ENCODE data around the gene GMDS.
A peak's percentile ranks its signal among the peaks of the same experiment; 100 is the strongest.

The GMDS gene

DNA sequence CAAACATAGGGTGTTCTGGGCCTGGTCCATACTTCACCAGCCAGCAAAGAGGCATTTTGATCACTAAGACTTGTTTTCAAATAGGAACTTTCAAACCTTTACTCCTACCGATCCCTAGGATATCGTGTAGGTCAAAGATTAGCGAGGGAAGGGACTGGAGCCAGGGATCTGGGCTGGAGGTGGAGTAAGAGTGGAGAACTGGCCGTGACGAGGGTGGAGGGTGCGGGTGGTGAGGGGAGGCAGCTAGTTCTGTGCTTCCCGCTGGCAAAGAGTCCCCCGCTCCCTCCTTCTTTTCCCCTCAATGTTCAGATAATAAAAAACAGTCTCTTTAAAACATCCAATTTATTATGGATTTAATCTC lies 446.5 kb downstream of the GMDS start:
- no peak for DNase-seq (ENCODE audit: low spot score)
- in situ Hi-C loops (cut with MboI; ENCODE audit: low sequenced_read_pairs, unreplicated experiment), result no loop called here
- TF ChIP-seq, protein P1, sequence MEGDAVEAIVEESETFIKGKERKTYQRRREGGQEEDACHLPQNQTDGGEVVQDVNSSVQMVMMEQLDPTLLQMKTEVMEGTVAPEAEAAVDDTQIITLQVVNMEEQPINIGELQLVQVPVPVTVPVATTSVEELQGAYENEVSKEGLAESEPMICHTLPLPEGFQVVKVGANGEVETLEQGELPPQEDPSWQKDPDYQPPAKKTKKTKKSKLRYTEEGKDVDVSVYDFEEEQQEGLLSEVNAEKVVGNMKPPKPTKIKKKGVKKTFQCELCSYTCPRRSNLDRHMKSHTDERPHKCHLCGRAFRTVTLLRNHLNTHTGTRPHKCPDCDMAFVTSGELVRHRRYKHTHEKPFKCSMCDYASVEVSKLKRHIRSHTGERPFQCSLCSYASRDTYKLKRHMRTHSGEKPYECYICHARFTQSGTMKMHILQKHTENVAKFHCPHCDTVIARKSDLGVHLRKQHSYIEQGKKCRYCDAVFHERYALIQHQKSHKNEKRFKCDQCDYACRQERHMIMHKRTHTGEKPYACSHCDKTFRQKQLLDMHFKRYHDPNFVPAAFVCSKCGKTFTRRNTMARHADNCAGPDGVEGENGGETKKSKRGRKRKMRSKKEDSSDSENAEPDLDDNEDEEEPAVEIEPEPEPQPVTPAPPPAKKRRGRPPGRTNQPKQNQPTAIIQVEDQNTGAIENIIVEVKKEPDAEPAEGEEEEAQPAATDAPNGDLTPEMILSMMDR (IDR thresholded peaks at IDR 0.05; ENCODE audit: borderline replicate concordance, control extremely low read depth, extremely low read depth, insufficient read depth, missing control alignments), result no peak

DNA sequence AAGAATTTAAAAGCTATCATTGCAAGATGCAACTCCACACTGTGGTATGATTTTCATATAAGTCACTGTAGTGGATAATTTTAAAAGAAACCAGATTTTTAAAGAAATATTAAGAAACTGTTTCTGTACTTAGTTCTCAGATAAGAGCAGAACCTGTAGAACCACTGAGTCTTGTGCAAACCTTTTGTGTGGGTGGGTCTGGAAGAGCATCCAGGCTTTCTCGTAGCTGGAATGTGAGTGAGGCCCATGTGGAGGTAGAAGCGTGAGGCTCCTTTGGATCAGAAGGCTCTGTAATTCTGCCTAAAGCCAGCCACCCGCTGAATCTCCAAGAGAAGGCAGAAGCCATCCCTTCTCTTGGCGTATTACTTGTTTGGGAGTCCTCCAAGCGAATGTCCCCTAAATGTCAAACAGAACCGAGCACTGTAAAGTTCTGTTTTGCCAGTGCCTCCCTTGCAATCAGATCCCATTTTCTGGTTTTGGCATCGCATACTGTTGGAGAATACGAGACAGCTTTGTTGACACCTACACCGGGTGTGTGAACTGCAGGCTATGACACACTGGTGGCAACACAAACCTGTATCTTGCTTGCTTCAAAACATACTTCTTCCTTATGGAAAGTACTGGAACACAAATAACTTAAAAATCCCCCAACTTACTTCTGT lies 447.0 kb downstream of the GMDS start:
- in situ Hi-C loops (cut with MboI; ENCODE audit: low sequenced_read_pairs, unreplicated experiment), result no loop called here
- TF ChIP-seq, protein P1 (IDR thresholded peaks at IDR 0.05; ENCODE audit: borderline replicate concordance, control extremely low read depth, extremely low read depth, insufficient read depth, missing control alignments), result no peak
- DNase-seq (ENCODE audit: low spot score), result no peak

DNA sequence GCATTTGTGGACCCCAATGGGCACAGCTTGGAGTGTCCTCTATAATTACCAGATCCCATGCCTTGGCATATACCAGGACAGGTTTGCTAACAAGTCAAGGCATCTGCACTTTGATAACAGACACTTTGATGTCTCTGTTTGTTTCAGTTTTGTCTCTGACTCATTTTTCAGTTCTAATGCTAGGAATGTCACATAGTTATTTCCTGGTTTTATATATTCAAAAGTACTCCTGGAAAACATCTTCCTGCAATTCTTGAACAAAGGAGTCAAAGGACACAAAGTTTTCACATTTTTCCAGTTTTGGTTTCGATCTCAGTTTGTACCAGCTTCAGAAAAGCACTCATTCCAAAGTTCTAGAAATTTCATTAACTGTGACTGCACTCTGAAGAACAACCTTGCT lies 447.6 kb downstream of the GMDS start:
- in situ Hi-C loops (cut with MboI; ENCODE audit: low sequenced_read_pairs, unreplicated experiment), result no loop called here
- DNase-seq (ENCODE audit: low spot score), result no peak
- TF ChIP-seq, protein P1 (IDR thresholded peaks at IDR 0.05; ENCODE audit: borderline replicate concordance, control extremely low read depth, extremely low read depth, insufficient read depth, missing control alignments), result no peak

DNA sequence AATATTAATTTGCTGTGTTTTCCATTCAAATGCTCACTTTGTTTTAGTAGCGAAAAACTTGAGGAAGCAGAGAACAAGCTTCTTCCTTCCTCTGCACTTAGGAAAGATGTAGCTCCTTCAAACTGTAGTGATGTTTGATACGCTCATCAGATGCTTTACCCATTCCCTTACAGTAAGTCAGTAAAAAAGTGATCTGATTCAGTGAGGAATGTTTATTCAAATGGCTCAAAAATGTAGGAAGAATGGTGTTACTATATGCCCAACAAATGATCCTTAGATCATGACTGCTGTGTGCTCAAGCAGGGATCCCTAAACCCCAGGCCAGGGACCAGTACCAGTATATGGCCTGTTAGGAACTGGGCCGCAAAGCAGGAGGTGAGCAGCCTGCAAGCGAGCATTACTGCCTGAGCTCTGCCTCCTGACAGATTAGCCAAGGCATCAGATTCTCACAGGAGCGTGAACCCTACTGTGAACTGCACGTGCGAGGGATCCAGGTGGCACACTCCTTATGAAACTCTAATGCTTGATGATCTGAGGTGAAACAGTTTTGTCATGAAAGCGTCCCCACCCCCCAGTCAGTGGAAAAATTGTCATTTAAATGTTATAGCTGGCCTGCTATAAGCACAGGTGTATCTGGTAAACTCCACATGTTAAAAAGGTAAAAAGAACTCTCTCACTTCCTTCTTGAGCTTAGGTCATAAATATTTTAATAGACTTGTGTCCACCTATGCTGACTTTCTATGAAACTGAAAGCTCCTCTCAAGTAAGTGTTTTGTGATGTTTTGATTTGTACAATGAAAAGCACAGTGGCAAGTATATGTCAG lies 448.5 kb downstream of the GMDS start:
- peak; percentile 52 for DNase-seq (ENCODE audit: low spot score)
- TF ChIP-seq, protein P1 (IDR thresholded peaks at IDR 0.05; ENCODE audit: borderline replicate concordance, control extremely low read depth, extremely low read depth, insufficient read depth, missing control alignments), result no peak
- in situ Hi-C loops (cut with MboI; ENCODE audit: low sequenced_read_pairs, unreplicated experiment), result no loop called here

DNA sequence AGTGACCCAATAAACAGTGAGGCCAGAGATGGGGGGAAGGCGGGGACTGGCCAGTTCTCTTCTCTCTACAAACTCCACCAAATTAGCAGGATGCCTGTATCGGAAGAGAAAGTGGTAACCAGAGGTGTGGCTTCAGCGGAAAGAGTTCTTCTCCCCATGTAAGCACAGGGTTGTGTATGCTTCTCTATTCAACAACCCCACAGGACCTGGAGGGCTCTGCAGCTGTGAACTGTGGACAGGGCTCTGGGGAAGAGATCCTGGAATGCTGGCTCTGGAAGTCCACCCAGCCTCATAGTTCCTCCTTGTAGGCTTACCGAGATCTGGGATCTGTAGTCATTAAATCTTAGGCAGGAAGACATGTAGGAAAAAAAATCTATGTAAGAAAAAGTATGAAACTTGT lies 449.5 kb downstream of the GMDS start:
- in situ Hi-C loops (cut with MboI; ENCODE audit: low sequenced_read_pairs, unreplicated experiment), result no loop called here
- TF ChIP-seq, protein P1 (IDR thresholded peaks at IDR 0.05; ENCODE audit: borderline replicate concordance, control extremely low read depth, extremely low read depth, insufficient read depth, missing control alignments), result no peak
- no peak for DNase-seq (ENCODE audit: low spot score)

DNA sequence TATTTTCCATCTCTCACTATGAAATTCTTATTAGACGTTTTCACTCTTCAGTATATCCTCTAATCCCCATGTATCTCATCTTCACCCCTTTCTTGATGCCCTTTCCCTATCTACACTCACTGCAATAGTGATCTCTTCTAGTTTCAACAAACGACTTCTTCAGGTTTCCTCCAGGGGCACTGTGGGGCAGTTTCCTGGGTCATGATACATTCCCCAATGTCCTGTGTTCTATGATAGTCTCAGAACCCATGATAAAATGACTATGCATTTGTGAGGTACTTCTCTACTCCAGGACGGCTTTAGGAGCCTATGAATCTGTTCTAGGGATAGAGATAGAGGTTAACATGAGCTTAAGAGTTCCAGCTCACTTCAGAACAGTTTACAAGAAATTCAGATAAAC lies 452.4 kb downstream of the GMDS start:
- TF ChIP-seq, protein P1 (IDR thresholded peaks at IDR 0.05; ENCODE audit: borderline replicate concordance, control extremely low read depth, extremely low read depth, insufficient read depth, missing control alignments), result peak; percentile 22
- DNase-seq (ENCODE audit: low spot score), result no peak
- in situ Hi-C loops (cut with MboI; ENCODE audit: low sequenced_read_pairs, unreplicated experiment), result no loop called here

Data from GM13976 (cell line).